Thyroid gland (tissue), 4 donors: ENCODE results near the gene BCL11B. TPM values are rescaled to one million over a fixed set of nuclear protein-coding genes. Genes with fewer than 3 reads are reported as not detected.
A peak's percentile ranks its signal among the peaks of the same experiment; 100 is the strongest.

Source experiments
- DNase-seq, 2 donors: peaks; one replicate each; pipeline ENCODE4 v3.0.0-alpha.2; 2019
- H3K27ac ChIP-seq, 3 donors: fragments of 200-600 bp; sonication (generic); 1 replicate in 2 of 3; 2 replicates in 1 of 3; pipeline ENCODE4 v1.5.1; 2016 to 2019; ENCODE audit warnings: mild to moderate bottlenecking in 1 of 3, moderate library complexity in 1 of 3
- H3K27me3 ChIP-seq: fragments of 200-600 bp; sonication (generic); one replicate; pipeline ENCODE4 v1.5.1; 2019
- H3K36me3 ChIP-seq, 2 donors: fragments of 200-600 bp; sonication (generic); one replicate each; pipeline ENCODE4 v1.5.1; 2016 to 2019
- H3K4me1 ChIP-seq, 2 donors: fragments of 200-600 bp; sonication (generic); one replicate each; pipeline ENCODE4 v1.5.1; 2017 to 2019
- H3K4me3 ChIP-seq, 3 donors: fragments of 200-600 bp; sonication (generic); replicated peaks in 1 of 3; 1 replicate in 2 of 3; 2 replicates in 1 of 3; pipeline ENCODE4 v1.5.1; 2016; ENCODE audit warnings: mild to moderate bottlenecking in 1 of 3
- H3K9me3 ChIP-seq: fragments of 200-600 bp; sonication (generic); one replicate; pipeline ENCODE4 v1.5.1; 2017
- POLR2A ChIP-seq, 2 donors: fragments of 450-650 bp; IDR thresholded peaks; one replicate each; pipeline ENCODE4 v1.6.1; 2017; ENCODE audit warnings: antibody characterized with exemption in 2 of 2, mild to moderate bottlenecking in 2 of 2, moderate library complexity in 1 of 2
- WGBS, 2 donors: methylation state at CpG; one replicate each; pipeline ENCODE4 v1.1.5; 2017; 5-methylcytosine and 5-hydroxymethylcytosine counted together
- intact Hi-C: fragments of 100-400 bp; cut with DNase I; formaldehyde crosslinking; loops from one replicate; pipeline ENCODE4 v1.15.1; 2023
- total RNA-seq, 4 donors: library from RNA; depleted of rRNA; stranded (reverse); fragments of >200 nt; gene quantifications; one replicate each; pipeline ENCODE4 v1.2.3, GENCODE V29; 2016
- TF ChIP-seq, protein P1 (sequence below), 6 experiments: fragments of 200-600 bp in 3 of 6; fragments of 450-650 bp in 3 of 6; sonication (generic) in 3 of 6; IDR thresholded peaks; one replicate each; pipeline ENCODE4 v1.5.1; 2016 to 2019; ENCODE audit warnings: antibody characterized with exemption in 6 of 6, mild to moderate bottlenecking in 2 of 6, inconsistent platforms in 1 of 6, moderate library complexity in 1 of 6

BCL11B gene
- total RNA-seq, 4 donors from 2014 or later = 0.81 to 4.3 (median 2.3) TPM

DNA sequence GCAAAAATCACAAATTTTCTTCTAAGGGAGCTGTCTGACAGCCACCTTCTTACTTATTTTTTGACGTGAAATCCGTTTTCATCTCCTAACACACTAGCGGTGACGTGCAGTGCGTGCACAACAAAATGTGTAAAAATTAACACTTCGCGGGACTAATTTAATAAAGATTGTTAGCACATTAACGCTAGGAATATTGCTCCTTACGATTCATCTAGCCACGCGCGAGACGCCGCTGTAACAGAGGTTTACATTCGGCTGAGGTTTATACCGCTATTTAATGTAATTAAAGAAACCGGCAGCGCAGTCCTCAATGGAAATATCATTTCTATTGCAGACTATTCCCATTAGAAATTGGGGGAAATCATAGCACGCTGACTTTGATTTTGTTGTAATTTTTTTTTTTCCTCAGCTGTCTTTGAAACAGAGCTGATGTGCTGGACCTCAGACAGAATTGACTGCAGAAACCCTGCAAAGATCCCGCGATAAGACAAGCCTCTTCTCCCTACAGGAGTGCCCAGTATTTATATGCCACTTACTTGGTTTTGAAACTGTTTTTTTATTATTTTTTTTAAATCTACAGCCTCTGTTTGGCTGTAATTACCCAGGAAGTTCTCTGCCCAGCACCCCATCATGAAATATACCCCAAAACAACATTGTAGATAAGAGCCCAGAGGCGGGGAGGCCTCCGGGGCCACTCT, 31.2 kb downstream of the BCL11B start:
- peaks cover 18 to 29% of the 10 kb centered on the region in 2 donors for H3K4me1 ChIP-seq
- TF ChIP-seq, protein P1, sequence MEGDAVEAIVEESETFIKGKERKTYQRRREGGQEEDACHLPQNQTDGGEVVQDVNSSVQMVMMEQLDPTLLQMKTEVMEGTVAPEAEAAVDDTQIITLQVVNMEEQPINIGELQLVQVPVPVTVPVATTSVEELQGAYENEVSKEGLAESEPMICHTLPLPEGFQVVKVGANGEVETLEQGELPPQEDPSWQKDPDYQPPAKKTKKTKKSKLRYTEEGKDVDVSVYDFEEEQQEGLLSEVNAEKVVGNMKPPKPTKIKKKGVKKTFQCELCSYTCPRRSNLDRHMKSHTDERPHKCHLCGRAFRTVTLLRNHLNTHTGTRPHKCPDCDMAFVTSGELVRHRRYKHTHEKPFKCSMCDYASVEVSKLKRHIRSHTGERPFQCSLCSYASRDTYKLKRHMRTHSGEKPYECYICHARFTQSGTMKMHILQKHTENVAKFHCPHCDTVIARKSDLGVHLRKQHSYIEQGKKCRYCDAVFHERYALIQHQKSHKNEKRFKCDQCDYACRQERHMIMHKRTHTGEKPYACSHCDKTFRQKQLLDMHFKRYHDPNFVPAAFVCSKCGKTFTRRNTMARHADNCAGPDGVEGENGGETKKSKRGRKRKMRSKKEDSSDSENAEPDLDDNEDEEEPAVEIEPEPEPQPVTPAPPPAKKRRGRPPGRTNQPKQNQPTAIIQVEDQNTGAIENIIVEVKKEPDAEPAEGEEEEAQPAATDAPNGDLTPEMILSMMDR (IDR thresholded peaks at IDR 0.05) = no peak
- TF ChIP-seq POLR2A (IDR thresholded peaks at IDR 0.05) = no peak
- intact Hi-C loops = no loop called here
- H3K27me3 ChIP-seq = no peaks in the 10 kb centered on the region
- no peaks in the 10 kb centered on the region for H3K9me3 ChIP-seq
- H3K27ac ChIP-seq = peak overlapping the region; percentile 10 to 82 (median 70)
- H3K4me3 ChIP-seq = no peak overlapping the region
- H3K36me3 ChIP-seq = no peaks in the 10 kb centered on the region
- 79 to 82% methylated on average over 23 of the region's 23 CpGs for WGBS, 2 donors
- no peak for DNase-seq

DNA sequence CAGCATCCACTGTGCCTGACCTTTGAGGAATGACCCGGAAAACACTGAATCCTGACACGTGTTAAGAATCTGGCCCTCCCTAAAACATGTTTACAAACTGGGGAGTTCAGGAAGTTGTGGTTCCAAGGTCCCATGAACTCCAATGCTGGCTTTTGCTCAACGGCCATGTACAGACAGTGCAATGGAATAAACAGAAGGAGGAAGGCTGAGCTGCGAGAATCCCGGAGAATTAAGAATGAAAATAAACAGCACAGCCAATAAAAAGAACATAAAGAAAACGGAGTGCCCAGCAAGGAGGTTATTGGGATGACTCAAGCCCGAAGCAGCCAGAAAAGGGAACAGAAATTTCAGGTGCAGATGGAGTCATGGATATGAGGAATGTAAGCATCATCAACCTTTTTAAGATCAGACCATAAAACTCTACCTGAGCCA, 32.3 kb downstream of the BCL11B start:
- Histone ChIP-seq H3K9me3 (no peaks in the 10 kb centered on the region), H3K4me3 (no peak overlapping the region), H3K36me3 (no peaks in the 10 kb centered on the region), H3K4me1 (peaks cover 13 to 23% of the 10 kb centered on the region in 2 donors), H3K27ac (no peak overlapping the region), H3K27me3 (no peaks in the 10 kb centered on the region)
- intact Hi-C loops = loop anchor here (10.0 kb wide), 1 partner anchor 335 kb away; no protein-coding TSS in a partner anchor
- WGBS, 2 donors = 71% methylated on average over 7 of the region's 7 CpGs
- no peak for TF ChIP-seq POLR2A (IDR thresholded peaks at IDR 0.05)
- TF ChIP-seq, protein P1 (IDR thresholded peaks at IDR 0.05) = no peak
- no peak for DNase-seq

DNA sequence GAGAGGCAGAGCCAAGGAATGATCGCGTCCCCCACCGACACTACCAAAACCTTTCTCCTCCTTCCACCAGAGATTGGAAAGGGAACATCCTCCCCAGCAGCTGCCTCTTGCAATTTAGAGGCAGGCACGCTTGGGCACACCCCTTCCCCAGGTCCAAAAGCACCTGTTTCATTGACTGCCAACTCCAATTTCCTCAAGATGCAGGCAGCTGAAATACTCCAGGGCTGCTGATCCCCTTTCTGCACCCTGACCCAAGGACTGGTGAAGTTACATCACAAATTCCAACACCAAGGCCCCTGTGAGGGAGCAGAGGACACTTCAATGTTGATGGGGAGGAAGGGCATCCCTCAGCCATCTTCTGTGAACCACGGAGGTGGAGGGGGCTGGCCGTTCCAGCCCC, 33.8 kb downstream of the BCL11B start:
- H3K27me3 ChIP-seq = no peaks in the 10 kb centered on the region
- intact Hi-C loops = loop anchor here (10.0 kb wide), 1 partner anchor 333 kb away; no protein-coding TSS in a partner anchor

DNA sequence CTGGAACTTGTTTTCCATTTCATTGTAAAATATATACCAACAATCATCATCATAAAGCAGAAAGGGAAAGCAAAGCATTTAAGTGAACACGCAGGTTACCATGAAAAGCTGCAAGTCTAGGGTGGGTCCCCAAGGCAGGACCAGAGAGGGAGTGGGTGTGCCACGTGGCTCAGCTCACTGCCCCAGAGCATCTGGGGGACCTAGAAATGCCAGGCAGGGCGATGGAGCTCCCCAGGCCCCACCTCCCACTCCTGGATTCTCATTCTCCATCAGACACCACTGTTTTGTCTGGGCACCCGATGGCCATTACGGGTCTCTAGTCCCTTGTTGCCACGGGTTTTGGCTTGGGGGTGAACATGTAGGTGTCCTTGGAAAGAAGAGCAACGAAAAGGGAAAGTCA, 34.7 kb downstream of the BCL11B start:
- H3K4me1 ChIP-seq = peaks cover 10 to 16% of the 10 kb centered on the region in 2 donors
- H3K36me3 ChIP-seq = no peaks in the 10 kb centered on the region
- H3K27ac ChIP-seq = no peak overlapping the region
- intact Hi-C loops = loop anchor here (10.0 kb wide), 1 partner anchor 332 kb away; no protein-coding TSS in a partner anchor
- DNase-seq = no peak
- no peak for TF ChIP-seq POLR2A (IDR thresholded peaks at IDR 0.05)
- TF ChIP-seq, protein P1 (IDR thresholded peaks at IDR 0.05) = no peak
- H3K4me3 ChIP-seq = no peak overlapping the region
- no peaks in the 10 kb centered on the region for H3K9me3 ChIP-seq
- 85 to 89% methylated on average over 7 of the region's 7 CpGs for WGBS, 2 donors
- H3K27me3 ChIP-seq = no peaks in the 10 kb centered on the region

More for the DNA sequence above, 33.8 kb downstream of the BCL11B start:
- 88 to 92% methylated on average over 5 to 6 of the region's 6 CpGs for WGBS, 2 donors
- H3K9me3 ChIP-seq = no peaks in the 10 kb centered on the region
- no peak for DNase-seq
- no peak overlapping the region for H3K27ac ChIP-seq
- no peaks in the 10 kb centered on the region for H3K36me3 ChIP-seq
- H3K4me1 ChIP-seq = peaks cover 8 to 23% of the 10 kb centered on the region in 2 donors
- no peak overlapping the region for H3K4me3 ChIP-seq
- no peak for TF ChIP-seq POLR2A (IDR thresholded peaks at IDR 0.05)
- TF ChIP-seq, protein P1 (IDR thresholded peaks at IDR 0.05) = no peak
